ENCODE data around the gene HFE. TPM values are rescaled to one million over a fixed set of nuclear protein-coding genes. Genes with fewer than 3 reads are reported as not detected.
A peak's percentile ranks its signal among the peaks of the same experiment; 100 is the strongest.

The HFE gene
- total and polyA plus RNA-seq, 2 of the 13 experiments (the other 11 are each of a cell fraction or from before 2014, with no cell fraction given), result 3.7 to 6.3 TPM

DNA sequence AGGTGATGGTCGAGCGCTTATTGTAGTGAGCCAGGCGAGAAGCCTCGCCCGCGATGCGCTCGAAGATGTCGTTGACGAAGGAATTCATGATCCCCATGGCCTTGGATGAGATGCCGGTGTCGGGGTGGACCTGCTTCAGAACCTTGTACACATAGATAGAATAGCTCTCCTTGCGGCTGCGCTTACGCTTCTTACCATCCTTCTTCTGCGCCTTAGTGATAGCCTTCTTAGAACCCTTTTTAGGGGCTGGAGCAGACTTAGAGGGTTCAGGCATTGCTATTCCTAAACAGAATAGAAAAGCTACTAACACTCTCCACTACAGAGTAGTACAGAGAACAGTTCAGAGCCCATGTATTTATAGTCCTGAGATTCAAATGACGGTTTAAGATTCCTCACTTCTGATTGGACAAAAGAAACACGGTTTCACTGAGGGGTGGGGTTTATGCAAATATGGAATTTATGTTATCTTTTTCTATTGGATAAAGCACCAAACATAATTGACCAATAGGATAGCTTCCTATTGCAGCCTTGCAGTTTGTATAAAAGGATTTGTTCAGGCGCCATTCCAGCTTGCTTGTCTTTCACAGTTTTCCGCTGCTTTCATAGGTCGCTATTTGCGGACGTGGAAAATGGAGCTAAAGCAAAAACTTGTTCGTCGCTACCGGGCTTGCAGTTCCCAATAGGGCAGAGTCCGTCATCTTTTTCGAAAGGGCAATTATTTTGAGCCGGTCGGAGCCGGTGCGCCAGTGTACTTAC, 43.7 kb upstream of the HFE start (continued):
- TF ChIP-seq ZFY (CRISPR knock-in tag; IDR thresholded peaks at IDR 0.05), result no peak
- TF ChIP-seq, protein P1, sequence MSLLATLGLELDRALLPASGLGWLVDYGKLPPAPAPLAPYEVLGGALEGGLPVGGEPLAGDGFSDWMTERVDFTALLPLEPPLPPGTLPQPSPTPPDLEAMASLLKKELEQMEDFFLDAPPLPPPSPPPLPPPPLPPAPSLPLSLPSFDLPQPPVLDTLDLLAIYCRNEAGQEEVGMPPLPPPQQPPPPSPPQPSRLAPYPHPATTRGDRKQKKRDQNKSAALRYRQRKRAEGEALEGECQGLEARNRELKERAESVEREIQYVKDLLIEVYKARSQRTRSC (CRISPR knock-in tag; IDR thresholded peaks at IDR 0.05; ENCODE audit: low read depth), result 0 out of 2 replicates have a peak, but pooled peaks have one; percentile 20
- TF ChIP-seq ZNF891 (CRISPR knock-in tag; IDR thresholded peaks at IDR 0.05), result no peak
- TF ChIP-seq ZNF777 (CRISPR knock-in tag; IDR thresholded peaks at IDR 0.05), result no peak
- no peak for TF ChIP-seq MEIS2 (CRISPR knock-in tag; IDR thresholded peaks at IDR 0.05)
- no peak; the same call in 1 of the 2 replicates for TF ChIP-seq ZNF430 (CRISPR knock-in tag; IDR thresholded peaks at IDR 0.05)
- TF ChIP-seq, protein P2, sequence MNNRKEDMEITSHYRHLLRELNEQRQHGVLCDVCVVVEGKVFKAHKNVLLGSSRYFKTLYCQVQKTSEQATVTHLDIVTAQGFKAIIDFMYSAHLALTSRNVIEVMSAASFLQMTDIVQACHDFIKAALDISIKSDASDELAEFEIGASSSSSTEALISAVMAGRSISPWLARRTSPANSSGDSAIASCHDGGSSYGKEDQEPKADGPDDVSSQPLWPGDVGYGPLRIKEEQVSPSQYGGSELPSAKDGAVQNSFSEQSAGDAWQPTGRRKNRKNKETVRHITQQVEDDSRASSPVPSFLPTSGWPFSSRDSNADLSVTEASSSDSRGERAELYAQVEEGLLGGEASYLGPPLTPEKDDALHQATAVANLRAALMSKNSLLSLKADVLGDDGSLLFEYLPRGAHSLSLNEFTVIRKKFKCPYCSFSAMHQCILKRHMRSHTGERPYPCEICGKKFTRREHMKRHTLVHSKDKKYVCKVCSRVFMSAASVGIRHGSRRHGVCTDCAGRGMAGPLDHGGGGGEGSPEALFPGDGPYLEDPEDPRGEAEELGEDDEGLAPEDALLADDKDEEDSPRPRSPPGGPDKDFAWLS (CRISPR knock-in tag; IDR thresholded peaks at IDR 0.05; ENCODE audit: borderline replicate concordance), result no peak
- TF ChIP-seq NFE2L2 (IDR thresholded peaks at IDR 0.05; ENCODE audit: low read length), result peak; percentile 37
- TF ChIP-seq SMAD9 (CRISPR knock-in tag; IDR thresholded peaks at IDR 0.05), result no peak
- TF ChIP-seq ZNF83 (CRISPR knock-in tag; IDR thresholded peaks at IDR 0.05; ENCODE audit: borderline replicate concordance), result no peak
- TF ChIP-seq, protein P3, sequence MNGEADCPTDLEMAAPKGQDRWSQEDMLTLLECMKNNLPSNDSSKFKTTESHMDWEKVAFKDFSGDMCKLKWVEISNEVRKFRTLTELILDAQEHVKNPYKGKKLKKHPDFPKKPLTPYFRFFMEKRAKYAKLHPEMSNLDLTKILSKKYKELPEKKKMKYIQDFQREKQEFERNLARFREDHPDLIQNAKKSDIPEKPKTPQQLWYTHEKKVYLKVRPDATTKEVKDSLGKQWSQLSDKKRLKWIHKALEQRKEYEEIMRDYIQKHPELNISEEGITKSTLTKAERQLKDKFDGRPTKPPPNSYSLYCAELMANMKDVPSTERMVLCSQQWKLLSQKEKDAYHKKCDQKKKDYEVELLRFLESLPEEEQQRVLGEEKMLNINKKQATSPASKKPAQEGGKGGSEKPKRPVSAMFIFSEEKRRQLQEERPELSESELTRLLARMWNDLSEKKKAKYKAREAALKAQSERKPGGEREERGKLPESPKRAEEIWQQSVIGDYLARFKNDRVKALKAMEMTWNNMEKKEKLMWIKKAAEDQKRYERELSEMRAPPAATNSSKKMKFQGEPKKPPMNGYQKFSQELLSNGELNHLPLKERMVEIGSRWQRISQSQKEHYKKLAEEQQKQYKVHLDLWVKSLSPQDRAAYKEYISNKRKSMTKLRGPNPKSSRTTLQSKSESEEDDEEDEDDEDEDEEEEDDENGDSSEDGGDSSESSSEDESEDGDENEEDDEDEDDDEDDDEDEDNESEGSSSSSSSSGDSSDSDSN (CRISPR knock-in tag; IDR thresholded peaks at IDR 0.05), result no peak; the same call in 1 of the 2 replicates
- TF ChIP-seq, protein P4, sequence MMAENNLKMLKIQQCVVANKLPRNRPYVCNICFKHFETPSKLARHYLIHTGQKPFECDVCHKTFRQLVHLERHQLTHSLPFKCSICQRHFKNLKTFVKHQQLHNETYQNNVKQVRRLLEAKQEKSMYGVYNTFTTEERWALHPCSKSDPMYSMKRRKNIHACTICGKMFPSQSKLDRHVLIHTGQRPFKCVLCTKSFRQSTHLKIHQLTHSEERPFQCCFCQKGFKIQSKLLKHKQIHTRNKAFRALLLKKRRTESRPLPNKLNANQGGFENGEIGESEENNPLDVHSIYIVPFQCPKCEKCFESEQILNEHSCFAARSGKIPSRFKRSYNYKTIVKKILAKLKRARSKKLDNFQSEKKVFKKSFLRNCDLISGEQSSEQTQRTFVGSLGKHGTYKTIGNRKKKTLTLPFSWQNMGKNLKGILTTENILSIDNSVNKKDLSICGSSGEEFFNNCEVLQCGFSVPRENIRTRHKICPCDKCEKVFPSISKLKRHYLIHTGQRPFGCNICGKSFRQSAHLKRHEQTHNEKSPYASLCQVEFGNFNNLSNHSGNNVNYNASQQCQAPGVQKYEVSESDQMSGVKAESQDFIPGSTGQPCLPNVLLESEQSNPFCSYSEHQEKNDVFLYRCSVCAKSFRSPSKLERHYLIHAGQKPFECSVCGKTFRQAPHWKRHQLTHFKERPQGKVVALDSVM (CRISPR knock-in tag; IDR thresholded peaks at IDR 0.05), result no peak; the same call in 1 of the 2 replicates
- TF ChIP-seq, protein P5, sequence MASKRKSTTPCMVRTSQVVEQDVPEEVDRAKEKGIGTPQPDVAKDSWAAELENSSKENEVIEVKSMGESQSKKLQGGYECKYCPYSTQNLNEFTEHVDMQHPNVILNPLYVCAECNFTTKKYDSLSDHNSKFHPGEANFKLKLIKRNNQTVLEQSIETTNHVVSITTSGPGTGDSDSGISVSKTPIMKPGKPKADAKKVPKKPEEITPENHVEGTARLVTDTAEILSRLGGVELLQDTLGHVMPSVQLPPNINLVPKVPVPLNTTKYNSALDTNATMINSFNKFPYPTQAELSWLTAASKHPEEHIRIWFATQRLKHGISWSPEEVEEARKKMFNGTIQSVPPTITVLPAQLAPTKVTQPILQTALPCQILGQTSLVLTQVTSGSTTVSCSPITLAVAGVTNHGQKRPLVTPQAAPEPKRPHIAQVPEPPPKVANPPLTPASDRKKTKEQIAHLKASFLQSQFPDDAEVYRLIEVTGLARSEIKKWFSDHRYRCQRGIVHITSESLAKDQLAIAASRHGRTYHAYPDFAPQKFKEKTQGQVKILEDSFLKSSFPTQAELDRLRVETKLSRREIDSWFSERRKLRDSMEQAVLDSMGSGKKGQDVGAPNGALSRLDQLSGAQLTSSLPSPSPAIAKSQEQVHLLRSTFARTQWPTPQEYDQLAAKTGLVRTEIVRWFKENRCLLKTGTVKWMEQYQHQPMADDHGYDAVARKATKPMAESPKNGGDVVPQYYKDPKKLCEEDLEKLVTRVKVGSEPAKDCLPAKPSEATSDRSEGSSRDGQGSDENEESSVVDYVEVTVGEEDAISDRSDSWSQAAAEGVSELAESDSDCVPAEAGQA (IDR thresholded peaks at IDR 0.05; ENCODE audit: low read depth), result no peak
- TF ChIP-seq, protein P5 (CRISPR knock-in tag; IDR thresholded peaks at IDR 0.05; ENCODE audit: borderline replicate concordance), result no peak
